Erythroblast (primary cell): ENCODE data around the gene SPRN.
"Not testable (repeated sequence)": the region's sequence is repeated elsewhere in the genome, so short reads cannot be mapped to it uniquely, and the experiment has no call there.

ENCODE experiments used
- DNase-seq, 2 experiments: peaks; one replicate each; lab custom pipeline; 2025; lab: John Stamatoyannopoulos, UW
- GATA1 ChIP-seq: IDR thresholded peaks from 2 replicates; pipeline ENCODE4 v1.6.1; 2011; ENCODE audit warnings: low read depth, mild to moderate bottlenecking, control low read depth, low read length, moderate library complexity
- POLR2A ChIP-seq: IDR thresholded peaks from 2 replicates; pipeline ENCODE4 v1.6.1; 2011; ENCODE audit warnings: mild to moderate bottlenecking, low read length

The SPRN gene

DNA sequence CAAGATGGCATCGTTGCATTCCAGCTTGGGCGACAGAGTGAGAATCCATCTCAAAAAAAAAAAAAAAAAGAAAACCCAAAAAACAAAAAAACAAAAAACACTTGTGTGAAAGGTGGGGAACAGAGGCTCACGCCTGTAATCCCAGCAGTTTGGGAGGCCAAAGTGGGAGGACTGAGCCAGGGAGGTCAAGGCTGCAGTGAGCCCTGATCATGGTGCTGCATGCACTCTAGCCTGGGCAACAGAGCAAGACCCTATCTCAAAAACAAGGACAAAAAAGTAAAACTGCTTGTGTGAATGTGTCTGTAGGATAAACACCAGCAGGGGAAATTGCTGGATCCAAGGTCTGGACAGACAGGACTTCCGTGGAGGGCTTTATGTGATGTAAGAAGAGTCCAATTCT lies 40.9 kb downstream of the SPRN start:
- no peak for DNase-seq

DNA sequence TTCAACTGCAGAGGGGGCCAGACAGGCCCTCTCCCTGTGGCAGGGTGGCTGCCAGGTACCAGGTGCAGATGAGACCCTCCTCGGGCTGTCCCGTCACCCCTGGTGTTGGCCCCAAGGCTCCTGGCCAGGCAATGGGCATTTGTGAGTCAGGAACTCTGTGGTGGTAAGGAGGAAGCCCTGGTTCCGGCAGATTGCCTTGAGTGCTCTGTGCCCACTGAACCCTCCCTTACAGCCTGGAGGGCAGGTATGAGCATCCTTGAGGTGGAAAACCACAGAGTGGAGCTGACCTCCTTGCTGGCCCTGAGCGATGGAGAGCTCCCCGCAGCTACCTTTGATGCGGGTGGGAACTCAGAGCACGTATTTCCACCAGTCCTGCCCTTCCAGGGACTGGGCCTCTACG lies 43.4 kb downstream of the SPRN start:
- no peak for DNase-seq
- TF ChIP-seq GATA1: no peak
- TF ChIP-seq POLR2A: no peak

More for the DNA sequence above, 40.9 kb downstream of the SPRN start:
- no peak for TF ChIP-seq GATA1
- no peak for TF ChIP-seq POLR2A

DNA sequence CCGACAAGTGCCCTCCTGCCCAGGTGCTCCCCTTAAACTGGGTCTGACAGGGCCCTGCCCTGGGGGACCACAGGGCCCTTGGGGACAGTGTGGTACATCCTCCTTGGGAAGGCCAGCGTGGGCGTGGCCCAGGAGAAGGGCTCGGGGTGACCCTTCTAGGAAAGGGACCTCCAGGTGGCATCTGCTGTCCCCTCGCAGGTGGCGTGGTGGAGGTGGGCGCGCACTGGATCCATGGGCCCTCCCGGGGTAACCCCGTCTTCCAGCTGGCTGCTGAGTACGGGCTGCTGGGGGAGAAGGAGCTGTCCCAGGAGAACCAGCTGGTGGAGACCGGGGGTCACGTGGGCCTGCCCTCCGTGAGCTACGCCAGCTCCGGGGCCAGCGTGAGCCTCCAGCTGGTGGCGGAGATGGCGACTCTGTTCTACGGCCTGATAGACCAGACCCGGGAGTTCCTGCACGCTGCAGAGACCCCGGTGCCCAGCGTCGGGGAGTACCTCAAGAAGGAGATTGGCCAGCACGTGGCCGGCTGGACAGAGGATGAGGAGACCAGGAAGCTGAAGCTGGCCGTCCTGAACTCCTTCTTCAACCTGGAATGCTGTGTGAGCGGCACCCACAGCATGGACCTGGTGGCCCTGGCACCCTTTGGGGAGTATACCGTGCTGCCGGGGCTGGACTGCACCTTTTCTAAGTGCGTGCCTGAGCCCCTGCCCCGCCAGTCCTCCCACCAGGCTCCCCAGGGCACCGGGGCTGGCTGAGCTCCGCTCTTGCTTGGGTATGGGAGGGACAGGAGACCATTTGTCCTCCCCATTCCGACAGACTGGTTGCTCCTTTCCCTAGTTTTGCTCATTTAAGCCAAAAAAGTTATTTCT lies 44.4 kb downstream of the SPRN start:
- no peak for DNase-seq
- TF ChIP-seq POLR2A (no peak), GATA1 (no peak)

DNA sequence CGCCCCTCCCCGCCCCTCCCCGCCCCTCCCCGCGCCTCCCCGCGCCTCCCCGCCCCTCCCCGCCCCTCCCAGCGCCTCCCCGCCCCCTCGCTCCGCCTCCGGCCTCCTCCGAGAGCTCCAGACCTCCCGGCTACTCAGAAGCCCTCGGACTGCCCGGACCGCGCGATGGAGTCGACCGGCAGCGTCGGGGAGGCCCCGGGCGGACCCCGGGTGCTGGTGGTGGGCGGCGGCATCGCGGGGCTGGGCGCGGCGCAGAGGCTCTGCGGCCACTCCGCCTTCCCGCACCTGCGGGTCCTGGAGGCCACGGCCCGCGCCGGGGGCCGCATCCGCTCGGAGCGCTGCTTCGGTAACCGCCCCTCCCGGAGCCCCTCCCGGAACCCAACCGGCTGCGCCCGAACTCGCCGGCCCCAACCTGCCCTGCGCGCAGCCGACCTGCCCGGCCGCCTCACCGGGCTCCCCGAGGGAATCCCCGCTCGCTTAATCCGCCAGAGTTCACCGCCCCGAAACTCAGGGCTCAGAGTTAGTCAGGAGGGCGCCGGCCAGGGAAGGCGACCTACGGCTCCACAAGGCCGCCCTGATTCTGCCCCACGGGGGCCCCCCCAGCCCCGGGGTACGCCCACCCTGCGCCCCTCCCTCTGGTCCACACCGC lies 45.1 kb downstream of the SPRN start, which contains the start of gene PAOX:
TSS of gene PAOX (plus strand) at position 111 of the 649 bp plus-strand sequence. CDS start at position 166, 55 bp downstream.
- DNase-seq: peak; percentile 53 to 57
- TF ChIP-seq POLR2A (no peak), GATA1 (no peak)

DNA sequence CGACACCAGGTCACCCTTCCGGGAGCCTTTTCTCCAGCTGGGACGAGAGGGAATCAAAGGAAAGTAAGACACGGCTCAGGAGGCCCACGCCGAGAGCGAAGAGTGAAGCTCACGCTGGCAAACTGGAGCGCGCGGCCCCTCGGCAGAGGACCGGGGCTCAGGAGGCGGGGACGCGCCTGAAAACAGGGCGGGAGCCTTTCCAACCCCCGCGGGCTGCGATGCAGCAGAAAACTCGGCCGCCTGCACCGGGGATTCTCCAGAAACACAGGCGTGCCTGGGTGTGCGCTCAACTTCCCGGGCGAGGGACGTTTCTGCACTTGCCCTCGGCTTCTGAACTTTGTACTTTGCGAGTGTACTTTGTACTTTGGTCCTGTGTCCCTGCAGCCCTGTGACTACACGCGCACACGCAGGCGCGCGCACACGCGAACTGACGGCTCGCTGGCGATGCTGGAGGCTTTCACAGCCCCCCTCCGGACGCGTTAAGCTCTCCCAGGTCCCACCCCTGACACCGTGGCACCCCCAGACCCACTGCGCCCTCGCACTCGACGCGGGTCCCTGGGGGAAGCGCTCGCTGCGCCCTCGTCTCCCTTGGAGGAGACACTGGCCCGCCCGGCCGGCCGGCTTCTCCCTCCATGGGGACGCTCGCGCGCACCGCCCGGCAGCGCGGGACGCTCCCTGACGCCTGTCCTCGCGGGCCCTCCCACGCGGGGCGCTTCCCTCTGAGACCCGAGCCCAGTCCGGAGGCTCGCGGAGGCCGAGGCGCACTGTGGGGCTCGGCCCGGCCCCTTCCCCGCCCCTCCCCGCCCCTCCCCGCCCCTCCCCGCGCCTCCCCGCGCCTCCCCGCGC lies 46.0 kb downstream of the SPRN start:
- DNase-seq: peak; percentile 61 to 66
- TF ChIP-seq POLR2A (no peak), GATA1 (no peak)

DNA sequence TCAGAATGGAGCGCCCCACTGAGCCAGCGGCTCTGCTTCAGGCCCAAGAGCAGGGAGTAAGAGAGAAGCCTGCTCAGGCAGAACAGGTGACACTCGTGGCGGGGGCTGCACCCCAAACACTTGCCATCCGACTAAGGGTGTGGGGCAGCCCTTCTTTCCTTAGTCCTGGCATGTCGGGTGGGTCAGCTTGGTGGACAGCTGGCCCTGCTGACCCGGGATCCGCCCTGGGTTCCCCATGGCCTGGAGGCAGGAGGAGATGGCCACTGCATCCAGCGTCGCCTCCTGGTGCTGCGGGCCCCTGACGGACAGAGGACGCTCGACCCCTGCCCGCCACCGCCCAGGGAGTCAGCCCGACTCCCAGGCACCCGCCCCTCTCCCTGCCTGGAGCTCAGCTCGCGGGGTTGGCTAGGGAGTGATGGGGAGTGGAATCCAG lies 46.6 kb downstream of the SPRN start:
- TF ChIP-seq POLR2A: no peak
- TF ChIP-seq GATA1: no peak

DNA sequence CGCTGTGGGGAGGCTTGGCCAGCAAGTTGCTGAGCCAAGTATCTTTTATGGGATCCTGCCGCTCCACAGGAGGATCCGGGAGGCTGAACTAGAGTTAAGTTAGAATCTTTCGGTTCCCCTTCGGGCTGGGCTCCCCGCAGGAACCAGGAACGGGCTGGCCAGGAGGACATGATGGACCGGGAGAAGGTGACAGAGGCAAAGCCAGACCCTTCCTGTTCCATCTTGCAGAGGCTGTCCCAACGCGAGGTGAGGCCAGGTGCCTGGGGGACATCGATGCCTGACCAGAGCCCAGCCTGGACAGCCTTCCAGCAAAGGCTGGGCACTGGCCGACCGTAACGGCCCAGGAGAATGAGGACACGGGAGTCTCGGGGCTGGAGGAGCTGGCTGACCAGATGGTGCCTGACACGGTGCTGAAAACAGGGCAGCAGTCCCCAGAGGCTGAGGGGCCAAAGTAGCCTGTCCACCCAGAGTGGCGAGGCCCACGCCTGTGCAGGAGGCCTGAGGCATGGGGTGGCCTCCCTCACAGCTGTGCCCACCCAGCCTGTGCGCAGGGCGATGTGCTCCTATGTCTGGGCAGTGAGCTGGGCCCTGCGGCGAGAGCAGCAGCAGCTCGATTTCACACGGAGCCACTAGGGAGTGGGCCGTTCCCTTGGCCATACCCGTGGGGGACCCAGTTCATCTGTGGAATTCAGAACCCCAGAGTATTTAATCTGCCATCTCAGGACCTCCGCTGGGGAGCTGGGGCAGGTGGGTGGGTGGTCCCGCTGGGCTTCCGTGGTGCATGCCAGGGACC lies 47.2 kb downstream of the SPRN start:
- TF ChIP-seq POLR2A (no peak), GATA1 (no peak)
- no peak for DNase-seq

More for the DNA sequence above, 46.6 kb downstream of the SPRN start:
- DNase-seq: no peak

DNA sequence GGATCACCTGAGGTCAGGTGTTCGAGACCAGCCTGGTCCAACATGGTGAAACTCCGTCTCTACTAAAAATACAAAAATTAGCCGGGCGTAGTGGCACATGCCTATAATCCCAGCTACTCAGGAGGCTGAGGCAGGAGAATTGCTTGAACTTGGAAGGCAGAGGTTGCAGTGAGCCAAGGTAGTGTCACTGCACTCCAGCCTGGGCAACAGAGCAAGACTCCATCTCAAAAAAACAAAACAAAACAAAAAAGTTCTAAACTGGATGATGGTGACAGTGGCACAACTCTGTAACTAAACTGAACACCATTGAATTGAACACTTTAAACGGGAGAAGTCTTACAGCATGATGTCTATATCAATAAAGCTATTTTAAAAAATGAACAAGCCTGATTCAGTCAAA lies 48.2 kb downstream of the SPRN start:
- not testable (repeated sequence) for DNase-seq

DNA sequence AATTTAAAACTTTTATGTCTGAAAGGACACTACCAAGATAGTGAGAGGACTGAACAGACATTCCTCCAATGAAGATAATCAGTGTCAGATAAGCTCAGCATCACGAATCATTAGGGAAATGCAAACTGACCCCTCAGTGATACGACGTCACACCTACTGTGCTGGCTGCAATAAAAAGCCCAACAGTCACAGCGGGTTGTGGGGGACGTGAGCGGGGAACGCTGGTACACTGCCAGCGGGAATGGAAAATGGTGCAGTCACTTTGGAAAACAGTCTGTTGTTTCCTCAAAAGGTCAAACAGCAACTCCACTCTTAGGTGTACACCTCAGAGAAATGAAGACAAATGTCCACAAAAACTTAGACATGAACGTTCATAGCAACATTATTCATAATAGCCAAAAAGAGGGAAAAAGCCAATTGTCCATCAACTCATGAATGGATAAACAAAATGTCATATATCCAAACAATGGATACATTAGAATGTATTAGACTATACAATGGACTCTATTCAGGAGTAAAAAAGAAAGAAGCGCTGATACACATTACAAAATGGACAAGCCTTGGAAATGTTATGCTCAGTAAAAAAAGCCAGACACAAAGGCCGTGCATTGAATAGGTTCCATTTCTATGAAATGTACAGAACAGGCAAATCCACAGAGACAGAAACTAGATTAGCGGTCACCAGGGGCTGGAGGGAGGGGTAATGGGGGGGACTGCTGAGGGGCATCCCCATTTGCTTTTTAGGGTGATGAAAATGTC lies 48.9 kb downstream of the SPRN start:
- DNase-seq: no peak
- no peak for TF ChIP-seq GATA1
- TF ChIP-seq POLR2A: no peak

DNA sequence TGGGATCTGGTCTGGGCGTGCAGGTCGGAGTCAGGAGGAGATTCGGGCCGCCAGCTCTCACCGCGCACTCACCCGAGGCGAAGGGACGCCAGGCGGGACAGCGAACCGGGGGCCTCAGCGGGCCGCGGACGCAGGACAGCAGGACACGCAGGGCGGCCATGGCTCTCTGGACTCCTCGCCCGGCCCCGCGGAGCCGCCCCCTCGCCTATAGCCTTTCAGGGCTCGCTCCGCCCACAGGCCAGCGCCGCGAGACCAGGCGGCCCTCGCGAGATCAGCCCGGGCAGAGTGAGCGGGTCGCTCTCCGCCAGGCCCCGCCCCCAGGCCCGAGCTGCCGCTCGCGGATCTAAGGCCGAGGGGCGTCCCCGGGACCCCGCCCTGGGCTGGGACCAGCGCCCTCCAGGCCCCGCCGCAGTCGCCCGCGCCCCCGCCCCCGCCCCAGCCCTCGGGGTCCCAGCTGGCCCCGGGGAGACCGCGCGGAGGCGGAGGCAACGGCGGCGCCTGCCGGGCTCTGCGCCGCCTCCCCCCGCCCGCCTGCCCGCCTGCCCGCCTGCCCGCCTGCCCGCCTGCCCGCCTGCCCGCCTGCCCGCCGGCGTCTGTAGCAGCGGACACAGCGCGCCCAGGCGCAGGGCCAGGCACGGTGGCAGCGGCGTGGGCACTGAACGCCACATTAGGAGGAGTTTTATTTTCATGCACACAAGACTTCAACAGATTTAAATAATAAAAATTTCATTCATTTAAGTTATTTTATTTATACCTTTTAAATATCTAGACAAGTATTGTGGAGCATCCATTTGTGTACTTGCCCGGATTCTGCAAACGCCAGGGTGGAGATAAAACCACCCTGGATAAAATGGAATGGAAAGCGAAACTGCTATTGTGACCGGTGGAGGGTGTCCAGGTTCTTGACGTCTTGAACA lies 51.0 kb downstream of the SPRN start, which contains the start of gene ECHS1:
TSS of gene ECHS1 (minus strand) at position 181 of the 917 bp plus-strand sequence. CDS start at position 160, 21 bp downstream.
- peak; percentile 42 for TF ChIP-seq POLR2A
- TF ChIP-seq GATA1: no peak
- peak; percentile 93 to 95 for DNase-seq

DNA sequence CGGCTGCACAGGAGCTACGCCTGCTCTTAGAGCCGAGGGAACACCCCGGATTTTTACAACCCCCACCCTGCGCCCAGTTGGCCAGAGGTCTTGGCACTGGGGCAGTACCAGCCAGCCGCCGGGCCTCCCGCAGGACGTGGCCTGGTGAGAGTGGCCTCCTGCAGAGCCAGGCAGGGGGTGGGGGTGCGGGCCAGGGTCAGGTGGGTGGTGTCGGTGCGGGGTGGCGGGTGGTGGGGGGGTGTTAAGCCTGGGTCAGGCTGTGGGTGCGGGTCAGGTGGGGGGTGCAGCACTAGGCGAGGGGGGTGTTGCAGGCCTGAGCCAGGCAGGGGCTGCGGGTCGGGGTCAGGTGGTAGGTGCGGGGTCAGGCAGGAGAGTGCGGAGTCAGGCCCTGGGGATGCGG lies 51.9 kb downstream of the SPRN start:
- no peak for TF ChIP-seq GATA1
- no peak for TF ChIP-seq POLR2A
- DNase-seq: no peak
